Epithelial cell of esophagus (primary cell): ENCODE data around the gene HOXB2.

Source experiments
- DNase-seq: peaks from one replicate; pipeline ENCODE4 v3.0.0; 2010; ENCODE audit warnings: low read depth
- H3K4me3 ChIP-seq: 2 replicates; pipeline ENCODE4 v1.5.1; 2011; ENCODE audit warnings: mild to moderate bottlenecking, low read length, control low read depth
- TF ChIP-seq, protein P1 (sequence below): IDR thresholded peaks from 2 replicates; pipeline ENCODE4 v1.5.1; 2011; ENCODE audit warnings: low read depth, mild to moderate bottlenecking, low read length, control low read depth, inconsistent platforms; ENCODE audit not compliant: insufficient read depth; ENCODE audit errors: missing control alignments

The HOXB2 gene

DNA sequence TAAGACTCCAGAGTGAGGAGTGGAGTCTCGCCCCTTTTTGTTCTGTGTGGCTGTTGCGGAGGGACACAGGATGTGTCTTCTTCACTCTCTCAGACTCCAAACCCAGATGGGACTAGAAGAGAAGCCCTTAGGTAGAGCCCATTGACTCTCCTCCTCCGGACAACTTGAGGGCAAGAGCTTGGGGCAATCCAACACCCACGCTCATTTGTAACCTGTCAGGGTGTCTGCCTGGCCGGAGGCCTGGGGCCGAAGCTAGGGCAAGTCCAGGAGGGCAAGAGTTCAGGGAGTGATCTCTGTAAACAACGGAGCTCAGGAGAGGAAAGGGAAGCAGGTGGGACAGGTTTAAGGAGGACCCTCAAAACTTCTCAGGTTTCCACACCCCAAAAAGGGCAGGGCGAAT lies 12.6 kb downstream of the HOXB2 start:
- no peak overlapping the region for H3K4me3 ChIP-seq
- no peak for DNase-seq
- TF ChIP-seq, protein P1, sequence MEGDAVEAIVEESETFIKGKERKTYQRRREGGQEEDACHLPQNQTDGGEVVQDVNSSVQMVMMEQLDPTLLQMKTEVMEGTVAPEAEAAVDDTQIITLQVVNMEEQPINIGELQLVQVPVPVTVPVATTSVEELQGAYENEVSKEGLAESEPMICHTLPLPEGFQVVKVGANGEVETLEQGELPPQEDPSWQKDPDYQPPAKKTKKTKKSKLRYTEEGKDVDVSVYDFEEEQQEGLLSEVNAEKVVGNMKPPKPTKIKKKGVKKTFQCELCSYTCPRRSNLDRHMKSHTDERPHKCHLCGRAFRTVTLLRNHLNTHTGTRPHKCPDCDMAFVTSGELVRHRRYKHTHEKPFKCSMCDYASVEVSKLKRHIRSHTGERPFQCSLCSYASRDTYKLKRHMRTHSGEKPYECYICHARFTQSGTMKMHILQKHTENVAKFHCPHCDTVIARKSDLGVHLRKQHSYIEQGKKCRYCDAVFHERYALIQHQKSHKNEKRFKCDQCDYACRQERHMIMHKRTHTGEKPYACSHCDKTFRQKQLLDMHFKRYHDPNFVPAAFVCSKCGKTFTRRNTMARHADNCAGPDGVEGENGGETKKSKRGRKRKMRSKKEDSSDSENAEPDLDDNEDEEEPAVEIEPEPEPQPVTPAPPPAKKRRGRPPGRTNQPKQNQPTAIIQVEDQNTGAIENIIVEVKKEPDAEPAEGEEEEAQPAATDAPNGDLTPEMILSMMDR = no peak

DNA sequence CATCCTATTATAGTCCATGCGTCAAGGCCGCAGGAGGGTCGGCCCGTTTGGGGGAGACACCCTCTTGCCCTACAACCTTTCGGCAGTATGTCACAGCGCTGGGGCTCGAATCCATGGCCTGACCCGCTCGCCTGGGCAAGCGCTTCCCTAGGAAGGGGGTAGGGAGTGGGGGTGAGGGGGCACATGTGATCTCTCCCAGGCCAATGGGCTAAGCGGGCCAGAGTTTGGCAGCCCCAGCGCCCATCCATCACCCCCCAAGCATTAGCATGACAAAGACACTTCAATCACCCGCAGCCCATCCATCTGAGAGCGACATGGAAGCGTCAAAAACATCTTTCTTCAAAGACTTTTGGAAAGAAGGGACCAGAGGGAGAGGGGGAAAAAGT lies 14.0 kb downstream of the HOXB2 start, which contains the start of gene HOXB1:
HOXB1 (minus strand) TSS at position 125 of the 386 bp plus-strand sequence; CDS start at position 18, 107 bp downstream.
- no peak for DNase-seq
- TF ChIP-seq, protein P1 = no peak
- no peak within 1 kb of the TSS for H3K4me3 ChIP-seq

DNA sequence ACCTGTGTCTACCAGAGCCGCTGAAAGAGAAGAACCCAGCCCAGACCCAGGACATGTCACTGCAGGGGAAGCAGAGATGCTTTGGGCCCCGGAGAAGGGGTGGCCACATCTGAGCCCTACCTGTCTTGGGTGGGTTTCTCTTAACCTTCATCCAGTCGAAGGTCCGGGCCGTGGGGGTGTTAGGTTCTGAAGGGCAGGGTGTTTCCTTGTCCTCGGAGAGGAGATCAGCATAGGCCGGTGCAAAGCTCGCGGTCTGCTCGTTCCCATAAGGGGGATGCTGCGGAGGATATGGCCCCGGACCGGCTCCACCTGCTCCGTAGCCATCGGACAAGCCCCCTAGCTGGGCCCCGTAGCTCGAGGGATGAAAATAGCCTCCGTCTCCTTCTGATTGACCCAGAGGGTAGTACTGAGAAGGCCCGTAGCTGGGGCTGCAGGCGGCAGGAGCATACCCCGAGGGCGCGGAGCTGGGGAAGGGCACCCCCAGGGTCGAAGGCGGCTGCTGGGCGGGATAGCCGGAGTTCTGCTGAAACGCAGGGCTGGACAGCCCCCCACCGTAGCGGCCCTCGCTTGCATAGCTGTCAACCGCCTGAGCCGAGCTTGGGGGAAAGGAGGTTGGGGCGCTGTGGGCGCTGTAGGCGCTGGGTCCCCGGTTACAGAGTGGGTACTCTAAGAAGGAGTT lies 14.6 kb downstream of the HOXB2 start:
- TF ChIP-seq, protein P1 = no peak
- no peak overlapping the region for H3K4me3 ChIP-seq
- DNase-seq = no peak

DNA sequence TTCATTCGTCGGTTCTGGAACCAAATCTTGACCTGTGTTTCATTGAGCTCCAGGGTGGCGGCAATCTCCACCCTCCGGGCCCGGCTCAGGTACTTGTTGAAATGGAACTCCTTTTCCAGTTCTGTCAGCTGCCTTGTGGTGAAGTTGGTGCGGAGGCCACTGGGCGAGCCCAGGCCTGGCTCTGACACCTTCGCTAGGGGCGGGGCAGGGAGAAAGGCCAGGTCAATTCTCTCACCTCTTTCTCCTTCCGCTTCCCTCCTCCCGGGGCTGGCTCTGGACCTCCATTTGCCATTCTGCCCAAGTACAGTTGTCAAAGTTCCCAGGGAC lies 15.3 kb downstream of the HOXB2 start:
- no peak overlapping the region for H3K4me3 ChIP-seq
- TF ChIP-seq, protein P1 = no peak
- no peak for DNase-seq

DNA sequence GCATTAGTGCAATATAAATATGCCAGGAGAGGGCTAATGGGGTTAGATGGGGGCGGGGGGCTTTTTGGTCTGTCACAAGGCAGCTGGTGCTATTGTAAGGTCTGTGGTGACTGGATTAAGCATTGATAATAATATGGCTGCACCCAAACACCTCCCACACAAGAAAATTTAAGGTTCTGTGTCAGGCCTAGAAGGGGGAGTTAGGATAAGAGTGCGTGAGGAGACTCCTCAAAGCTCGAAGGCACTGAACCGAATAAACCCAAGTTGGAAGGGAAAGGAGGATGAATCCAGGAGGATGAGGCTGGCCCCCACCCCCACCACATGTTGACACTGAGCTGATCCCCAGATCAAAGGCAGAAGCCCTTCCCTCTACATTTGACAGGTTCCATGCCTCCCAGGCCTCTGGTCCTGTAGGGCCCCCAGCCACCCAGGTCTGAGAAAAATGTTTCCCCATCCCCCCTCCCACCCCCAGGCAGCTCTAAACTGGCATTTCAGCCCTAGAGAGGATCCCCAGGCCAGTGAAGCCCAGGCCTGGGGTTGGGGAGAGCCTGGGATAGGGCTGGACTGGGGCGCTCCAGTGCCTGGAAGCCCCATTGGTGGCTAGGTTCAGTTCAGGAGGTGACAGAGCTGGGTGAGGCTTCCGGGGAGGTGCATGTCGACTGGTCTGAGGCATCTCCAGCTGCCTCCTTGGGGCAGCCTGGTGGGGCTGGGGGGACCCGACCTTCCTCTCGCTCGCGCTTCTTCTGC lies 15.8 kb downstream of the HOXB2 start:
- no peak overlapping the region for H3K4me3 ChIP-seq
- no peak for DNase-seq
- TF ChIP-seq, protein P1 = no peak

DNA sequence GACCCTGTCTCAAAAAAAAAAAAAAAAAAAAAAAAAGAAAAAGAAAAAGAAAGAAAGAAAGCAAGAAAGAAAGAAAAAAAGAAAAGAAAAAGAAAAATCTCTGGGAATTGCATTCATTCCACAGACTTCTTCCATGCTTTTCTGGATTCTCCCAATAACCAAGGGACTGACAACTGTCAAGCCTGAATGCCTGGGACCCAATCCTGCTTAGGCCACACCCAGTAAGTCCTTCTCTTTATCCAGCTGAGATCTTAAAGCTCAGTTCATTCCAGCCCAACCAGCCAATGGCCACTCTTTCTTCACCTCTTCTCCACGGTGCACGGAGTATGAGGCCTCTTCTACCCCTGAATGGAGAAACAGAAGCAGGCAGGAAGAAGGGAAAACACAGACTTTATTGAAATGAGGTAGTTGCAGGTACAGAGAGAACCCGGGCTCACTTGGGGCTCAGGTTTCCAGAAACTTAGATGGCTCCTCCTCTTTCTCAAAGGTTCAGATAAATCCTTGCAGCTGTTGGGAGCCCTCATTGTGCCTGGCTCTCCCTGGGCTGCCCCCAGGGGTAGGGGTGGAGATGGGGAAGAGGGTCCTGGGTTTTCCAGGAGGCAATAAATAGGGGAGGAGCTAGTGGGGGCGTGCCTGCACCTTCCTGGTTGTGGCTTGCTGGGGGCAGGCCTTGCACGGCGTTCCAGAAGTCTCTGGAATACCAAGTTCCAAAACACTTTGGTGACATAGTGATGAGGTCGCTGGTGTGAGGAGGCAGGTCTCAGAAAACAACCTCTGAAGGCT lies 16.6 kb downstream of the HOXB2 start:
- H3K4me3 ChIP-seq = no peak overlapping the region
- TF ChIP-seq, protein P1 = no peak
- no peak for DNase-seq
